Measurements from ENCODE around the gene CABP7.

The CABP7 gene

GRCh38 chr22:29692327-29692640 is 27.5 kb upstream of the CABP7 start:
- Histone ChIP-seq H3K27me3 (ENCODE audit: control insufficient read depth in 1 of 2, insufficient read depth in 2 of 2, low read length in 2 of 2) (no peaks in the 10 kb centered on the region), H3K4me3 (ENCODE audit: low read depth in 1 of 2, low read length in 2 of 2) (no peak overlapping the region), H3K4me1 (ENCODE audit: insufficient read depth, low read length) (peaks cover 19% of the 10 kb centered on the region), H3K36me3 (ENCODE audit: insufficient read depth, low read length) (peaks cover 17% of the 10 kb centered on the region), H3K9me3 (ENCODE audit: low read length) (no peaks in the 10 kb centered on the region), H3K27ac (ENCODE audit: low read depth, low read length) (no peak overlapping the region), H3K9ac (ENCODE audit: low read length) (no peak overlapping the region)

GRCh38 chr22:29693161-29693560 is 26.6 kb upstream of the CABP7 start:
- Histone ChIP-seq H3K4me1 (ENCODE audit: insufficient read depth, low read length) (peaks cover 19% of the 10 kb centered on the region), H3K36me3 (ENCODE audit: insufficient read depth, low read length) (peaks cover 17% of the 10 kb centered on the region), H3K4me3 (ENCODE audit: low read depth in 1 of 2, low read length in 2 of 2) (no peak overlapping the region), H3K27ac (ENCODE audit: low read depth, low read length) (no peak overlapping the region), H3K9ac (ENCODE audit: low read length) (no peak overlapping the region), H3K27me3 (ENCODE audit: control insufficient read depth in 1 of 2, insufficient read depth in 2 of 2, low read length in 2 of 2) (no peaks in the 10 kb centered on the region), H3K9me3 (ENCODE audit: low read length) (no peaks in the 10 kb centered on the region)

- no peak overlapping the region for H3K4me3 ChIP-seq (ENCODE audit: low read depth in 1 of 2, low read length in 2 of 2)
- H3K9ac ChIP-seq (ENCODE audit: low read length): no peak overlapping the region
- peaks cover 19% of the 10 kb centered on the region for H3K4me1 ChIP-seq (ENCODE audit: insufficient read depth, low read length)
- H3K27me3 ChIP-seq (ENCODE audit: control insufficient read depth in 1 of 2, insufficient read depth in 2 of 2, low read length in 2 of 2): no peaks in the 10 kb centered on the region
- peaks cover 17% of the 10 kb centered on the region for H3K36me3 ChIP-seq (ENCODE audit: insufficient read depth, low read length)
- H3K9me3 ChIP-seq (ENCODE audit: low read length): no peaks in the 10 kb centered on the region
- no peak overlapping the region for H3K27ac ChIP-seq (ENCODE audit: low read depth, low read length)
Measured at GRCh38 chr22:29693671-29694070, 26.1 kb upstream of the CABP7 start.

- H3K27ac ChIP-seq (ENCODE audit: low read depth, low read length): no peak overlapping the region
- H3K36me3 ChIP-seq (ENCODE audit: insufficient read depth, low read length): peaks cover 17% of the 10 kb centered on the region
- no peaks in the 10 kb centered on the region for H3K9me3 ChIP-seq (ENCODE audit: low read length)
- H3K27me3 ChIP-seq (ENCODE audit: control insufficient read depth in 1 of 2, insufficient read depth in 2 of 2, low read length in 2 of 2): no peaks in the 10 kb centered on the region
- H3K4me3 ChIP-seq (ENCODE audit: low read depth in 1 of 2, low read length in 2 of 2): no peak overlapping the region
- H3K9ac ChIP-seq (ENCODE audit: low read length): no peak overlapping the region
- peaks cover 7% of the 10 kb centered on the region for H3K4me1 ChIP-seq (ENCODE audit: insufficient read depth, low read length)
Measured at GRCh38 chr22:29695129-29695926, 24.5 kb upstream of the CABP7 start.

GRCh38 chr22:29697853-29698598 is 21.8 kb upstream of the CABP7 start:
- H3K27ac ChIP-seq (ENCODE audit: low read depth, low read length): no peak overlapping the region
- no peak overlapping the region for H3K9ac ChIP-seq (ENCODE audit: low read length)
- no peaks in the 10 kb centered on the region for H3K9me3 ChIP-seq (ENCODE audit: low read length)
- peaks cover 5% of the 10 kb centered on the region for H3K4me1 ChIP-seq (ENCODE audit: insufficient read depth, low read length)
- H3K4me3 ChIP-seq (ENCODE audit: low read depth in 1 of 2, low read length in 2 of 2): no peak overlapping the region
- H3K36me3 ChIP-seq (ENCODE audit: insufficient read depth, low read length): peaks cover 17% of the 10 kb centered on the region
- peaks cover 0 to 18% of the 10 kb centered on the region in 2 donors for H3K27me3 ChIP-seq (ENCODE audit: control insufficient read depth in 1 of 2, insufficient read depth in 2 of 2, low read length in 2 of 2)

GRCh38 chr22:29700206-29700899 is 19.4 kb upstream of the CABP7 start:
- no peak overlapping the region for H3K4me3 ChIP-seq (ENCODE audit: low read depth in 1 of 2, low read length in 2 of 2)
- H3K36me3 ChIP-seq (ENCODE audit: insufficient read depth, low read length): no peaks in the 10 kb centered on the region
- H3K27me3 ChIP-seq (ENCODE audit: control insufficient read depth in 1 of 2, insufficient read depth in 2 of 2, low read length in 2 of 2): peaks cover 0 to 26% of the 10 kb centered on the region in 2 donors
- no peak overlapping the region for H3K9ac ChIP-seq (ENCODE audit: low read length)
- H3K4me1 ChIP-seq (ENCODE audit: insufficient read depth, low read length): peaks cover 11% of the 10 kb centered on the region
- H3K27ac ChIP-seq (ENCODE audit: low read depth, low read length): no peak overlapping the region
- no peaks in the 10 kb centered on the region for H3K9me3 ChIP-seq (ENCODE audit: low read length)

- Histone ChIP-seq H3K9me3 (ENCODE audit: low read length) (no peaks in the 10 kb centered on the region), H3K27me3 (ENCODE audit: control insufficient read depth in 1 of 2, insufficient read depth in 2 of 2, low read length in 2 of 2) (peaks cover 0 to 26% of the 10 kb centered on the region in 2 donors), H3K9ac (ENCODE audit: low read length) (no peak overlapping the region), H3K4me1 (ENCODE audit: insufficient read depth, low read length) (peaks cover 14% of the 10 kb centered on the region), H3K4me3 (ENCODE audit: low read depth in 1 of 2, low read length in 2 of 2) (no peak overlapping the region), H3K36me3 (ENCODE audit: insufficient read depth, low read length) (no peaks in the 10 kb centered on the region), H3K27ac (ENCODE audit: low read depth, low read length) (no peak overlapping the region)
Measured at GRCh38 chr22:29700900-29701154, 19.0 kb upstream of the CABP7 start.

- no peaks in the 10 kb centered on the region for H3K9me3 ChIP-seq (ENCODE audit: low read length)
- H3K4me1 ChIP-seq (ENCODE audit: insufficient read depth, low read length): peaks cover 14% of the 10 kb centered on the region
- H3K4me3 ChIP-seq (ENCODE audit: low read depth in 1 of 2, low read length in 2 of 2): no peak overlapping the region
- H3K36me3 ChIP-seq (ENCODE audit: insufficient read depth, low read length): no peaks in the 10 kb centered on the region
- no peak overlapping the region for H3K27ac ChIP-seq (ENCODE audit: low read depth, low read length)
- peaks cover 0 to 26% of the 10 kb centered on the region in 2 donors for H3K27me3 ChIP-seq (ENCODE audit: control insufficient read depth in 1 of 2, insufficient read depth in 2 of 2, low read length in 2 of 2)
- H3K9ac ChIP-seq (ENCODE audit: low read length): no peak overlapping the region
Measured at GRCh38 chr22:29701155-29701999, 18.4 kb upstream of the CABP7 start.

- Histone ChIP-seq H3K4me3 (ENCODE audit: low read depth in 1 of 2, low read length in 2 of 2) (no peak overlapping the region), H3K9me3 (ENCODE audit: low read length) (no peaks in the 10 kb centered on the region), H3K9ac (ENCODE audit: low read length) (no peak overlapping the region), H3K4me1 (ENCODE audit: insufficient read depth, low read length) (peaks cover 14% of the 10 kb centered on the region), H3K27ac (ENCODE audit: low read depth, low read length) (no peak overlapping the region), H3K27me3 (ENCODE audit: control insufficient read depth in 1 of 2, insufficient read depth in 2 of 2, low read length in 2 of 2) (peaks cover 0 to 30% of the 10 kb centered on the region in 2 donors), H3K36me3 (ENCODE audit: insufficient read depth, low read length) (no peaks in the 10 kb centered on the region)
Measured at GRCh38 chr22:29702000-29702930, 17.5 kb upstream of the CABP7 start.

GRCh38 chr22:29702931-29703501 is 16.8 kb upstream of the CABP7 start:
- Histone ChIP-seq H3K36me3 (ENCODE audit: insufficient read depth, low read length) (no peaks in the 10 kb centered on the region), H3K4me3 (ENCODE audit: low read depth in 1 of 2, low read length in 2 of 2) (no peak overlapping the region), H3K9ac (ENCODE audit: low read length) (no peak overlapping the region), H3K27me3 (ENCODE audit: control insufficient read depth in 1 of 2, insufficient read depth in 2 of 2, low read length in 2 of 2) (peaks cover 0 to 30% of the 10 kb centered on the region in 2 donors), H3K4me1 (ENCODE audit: insufficient read depth, low read length) (peaks cover 14% of the 10 kb centered on the region), H3K27ac (ENCODE audit: low read depth, low read length) (no peak overlapping the region), H3K9me3 (ENCODE audit: low read length) (no peaks in the 10 kb centered on the region)

All from muscle layer of colon (tissue), 2 donors.